ENCODE results near the gene UBE2O. TPM values are rescaled to one million over a fixed set of nuclear protein-coding genes. Genes with fewer than 3 reads are reported as not detected.

The UBE2O gene
- total RNA-seq, 2 experiments from 2014 or later = 37.7 to 38.4 TPM

- no peak for DNase-seq
- no peak overlapping the region for H3K4me3 Mint-ChIP-seq
- peaks cover 13% of the 10 kb centered on the region for H3K4me1 Mint-ChIP-seq
- H3K27me3 Mint-ChIP-seq = no peaks in the 10 kb centered on the region
- peaks cover 2% of the 10 kb centered on the region for H3K36me3 Mint-ChIP-seq
- no peaks in the 10 kb centered on the region for H3K9me3 Mint-ChIP-seq
- H3K27ac Mint-ChIP-seq = no peak overlapping the region
Observed at GRCh38 chr17:76422860-76423259, 30.1 kb downstream of the UBE2O start.

- no peak for DNase-seq
- H3K4me3 Mint-ChIP-seq = no peak overlapping the region
- H3K9me3 Mint-ChIP-seq = no peaks in the 10 kb centered on the region
- no peak overlapping the region for H3K27ac Mint-ChIP-seq
- H3K4me1 Mint-ChIP-seq = peaks cover 17% of the 10 kb centered on the region
- H3K27me3 Mint-ChIP-seq = no peaks in the 10 kb centered on the region
- peaks cover 2% of the 10 kb centered on the region for H3K36me3 Mint-ChIP-seq
Observed at GRCh38 chr17:76422406-76422805, 30.5 kb downstream of the UBE2O start.

GRCh38 chr17:76421044-76421407, 31.9 kb downstream of the UBE2O start:
- H3K27ac Mint-ChIP-seq = no peak overlapping the region
- no peak for DNase-seq
- no peaks in the 10 kb centered on the region for H3K27me3 Mint-ChIP-seq
- peaks cover 2% of the 10 kb centered on the region for H3K36me3 Mint-ChIP-seq
- peaks cover 13% of the 10 kb centered on the region for H3K4me1 Mint-ChIP-seq
- no peaks in the 10 kb centered on the region for H3K9me3 Mint-ChIP-seq
- H3K4me3 Mint-ChIP-seq = no peak overlapping the region

GRCh38 chr17:76420356-76421043, 32.5 kb downstream of the UBE2O start:
- Mint-ChIP-seq H3K9me3 (no peaks in the 10 kb centered on the region), H3K36me3 (peaks cover 2% of the 10 kb centered on the region), H3K4me1 (peaks cover 13% of the 10 kb centered on the region), H3K4me3 (no peak overlapping the region), H3K27me3 (no peaks in the 10 kb centered on the region), H3K27ac (peak overlapping the region; percentile 5)
- no peak for DNase-seq

GRCh38 chr17:76419576-76420260, 33.2 kb downstream of the UBE2O start:
- Mint-ChIP-seq H3K27me3 (no peaks in the 10 kb centered on the region), H3K36me3 (peaks cover 2% of the 10 kb centered on the region), H3K4me3 (no peak overlapping the region), H3K9me3 (no peaks in the 10 kb centered on the region), H3K4me1 (peaks cover 15% of the 10 kb centered on the region), H3K27ac (no peak overlapping the region)
- no peak for DNase-seq

GRCh38 chr17:76417499-76418143, 35.3 kb downstream of the UBE2O start:
- no peak overlapping the region for H3K27ac Mint-ChIP-seq
- no peaks in the 10 kb centered on the region for H3K36me3 Mint-ChIP-seq
- H3K4me3 Mint-ChIP-seq = no peak overlapping the region
- no peaks in the 10 kb centered on the region for H3K27me3 Mint-ChIP-seq
- no peaks in the 10 kb centered on the region for H3K9me3 Mint-ChIP-seq
- peaks cover 17% of the 10 kb centered on the region for H3K4me1 Mint-ChIP-seq
- no peak for DNase-seq

GRCh38 chr17:76416899-76417298, 36.1 kb downstream of the UBE2O start:
- no peaks in the 10 kb centered on the region for H3K27me3 Mint-ChIP-seq
- no peak overlapping the region for H3K4me3 Mint-ChIP-seq
- H3K9me3 Mint-ChIP-seq = no peaks in the 10 kb centered on the region
- H3K36me3 Mint-ChIP-seq = no peaks in the 10 kb centered on the region
- no peak for DNase-seq
- no peak overlapping the region for H3K27ac Mint-ChIP-seq
- H3K4me1 Mint-ChIP-seq = peaks cover 17% of the 10 kb centered on the region

- Mint-ChIP-seq H3K9me3 (no peaks in the 10 kb centered on the region), H3K4me3 (no peak overlapping the region), H3K36me3 (no peaks in the 10 kb centered on the region), H3K27ac (no peak overlapping the region), H3K4me1 (peaks cover 17% of the 10 kb centered on the region), H3K27me3 (no peaks in the 10 kb centered on the region)
- no peak for DNase-seq
Observed at GRCh38 chr17:76416457-76416856, 36.5 kb downstream of the UBE2O start.

- H3K27ac Mint-ChIP-seq = no peak overlapping the region
- no peak overlapping the region for H3K4me3 Mint-ChIP-seq
- no peaks in the 10 kb centered on the region for H3K9me3 Mint-ChIP-seq
- DNase-seq = no peak
- no peaks in the 10 kb centered on the region for H3K27me3 Mint-ChIP-seq
- no peaks in the 10 kb centered on the region for H3K36me3 Mint-ChIP-seq
- H3K4me1 Mint-ChIP-seq = peaks cover 17% of the 10 kb centered on the region
Observed at GRCh38 chr17:76415786-76416185, 37.2 kb downstream of the UBE2O start.

GRCh38 chr17:76414334-76415295, 38.3 kb downstream of the UBE2O start:
- peaks cover 11% of the 10 kb centered on the region for H3K4me1 Mint-ChIP-seq

GRCh38 chr17:76411247-76411646, 41.7 kb downstream of the UBE2O start:
- no peak for DNase-seq
- H3K27ac Mint-ChIP-seq = no peak overlapping the region
- H3K36me3 Mint-ChIP-seq = no peaks in the 10 kb centered on the region
- H3K4me3 Mint-ChIP-seq = no peak overlapping the region
- H3K27me3 Mint-ChIP-seq = no peaks in the 10 kb centered on the region
- H3K9me3 Mint-ChIP-seq = no peaks in the 10 kb centered on the region
- peaks cover 9% of the 10 kb centered on the region for H3K4me1 Mint-ChIP-seq

More at GRCh38 chr17:76414334-76415295, 38.3 kb downstream of the UBE2O start:
- H3K27ac Mint-ChIP-seq = no peak overlapping the region
- DNase-seq = no peak
- no peaks in the 10 kb centered on the region for H3K36me3 Mint-ChIP-seq
- no peaks in the 10 kb centered on the region for H3K9me3 Mint-ChIP-seq
- no peaks in the 10 kb centered on the region for H3K27me3 Mint-ChIP-seq
- no peak overlapping the region for H3K4me3 Mint-ChIP-seq

- Mint-ChIP-seq H3K9me3 (no peaks in the 10 kb centered on the region), H3K27me3 (no peaks in the 10 kb centered on the region), H3K36me3 (no peaks in the 10 kb centered on the region), H3K27ac (no peak overlapping the region), H3K4me3 (no peak overlapping the region), H3K4me1 (peaks cover 9% of the 10 kb centered on the region)
- no peak for DNase-seq
Observed at GRCh38 chr17:76410328-76410965, 42.5 kb downstream of the UBE2O start.

GRCh38 chr17:76408037-76408849, 44.7 kb downstream of the UBE2O start:
- Mint-ChIP-seq H3K36me3 (peaks cover 1% of the 10 kb centered on the region), H3K27me3 (no peaks in the 10 kb centered on the region), H3K9me3 (no peaks in the 10 kb centered on the region), H3K4me1 (peaks cover 7% of the 10 kb centered on the region), H3K27ac (no peak overlapping the region), H3K4me3 (no peak overlapping the region)
- DNase-seq = peak; percentile 63

GRCh38 chr17:76407509-76407908, 45.4 kb downstream of the UBE2O start:
- Mint-ChIP-seq H3K4me1 (peaks cover 4% of the 10 kb centered on the region), H3K4me3 (no peak overlapping the region), H3K27ac (no peak overlapping the region), H3K27me3 (no peaks in the 10 kb centered on the region), H3K36me3 (peaks cover 1% of the 10 kb centered on the region), H3K9me3 (no peaks in the 10 kb centered on the region)
- no peak for DNase-seq

Measured in activated naive CD8-positive, alpha-beta T cell treated with anti-CD3 and anti-CD28 coated beads for 36 hours (primary cell).